NB4 (cell line): ENCODE results near the gene GPR135.

Experiments
- CTCF ChIP-seq: IDR thresholded peaks from one replicate; pipeline ENCODE4 v1.5.1; 2012; ENCODE audit warnings: low read depth, low read length
- MYC ChIP-seq: IDR thresholded peaks from 2 replicates; pipeline ENCODE4 v1.6.1; 2011; ENCODE audit warnings: low read depth, low read length
- POLR2A ChIP-seq: IDR thresholded peaks from 2 replicates; pipeline ENCODE4 v1.6.1; 2011; ENCODE audit warnings: mild to moderate bottlenecking; ENCODE audit not compliant: insufficient read length; ENCODE audit errors: extremely low read depth
- TF ChIP-seq, protein P1 (sequence below): IDR thresholded peaks from 2 replicates; pipeline ENCODE4 v1.6.1; 2011; ENCODE audit warnings: low read depth, low read length

GRCh38 chr14:59507752-59508103 lies 42.5 kb upstream of the GPR135 start:
- no peak for TF ChIP-seq CTCF
- TF ChIP-seq, protein P1, sequence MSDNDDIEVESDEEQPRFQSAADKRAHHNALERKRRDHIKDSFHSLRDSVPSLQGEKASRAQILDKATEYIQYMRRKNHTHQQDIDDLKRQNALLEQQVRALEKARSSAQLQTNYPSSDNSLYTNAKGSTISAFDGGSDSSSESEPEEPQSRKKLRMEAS = no peak
- no peak for TF ChIP-seq POLR2A
- no peak for TF ChIP-seq MYC
